Measurements from ENCODE around the gene KCNJ12.
"Not testable (repeated sequence)": the region's sequence is repeated elsewhere in the genome, so short reads cannot be mapped to it uniquely, and the experiment has no call there.

The KCNJ12 gene

GRCh38 chr17:21349358-21350050 lies 26.7 kb upstream of the KCNJ12 start:
- DNase-seq: not testable (repeated sequence)

- DNase-seq: not testable (repeated sequence)
Observed at GRCh38 chr17:21350495-21350894, 25.7 kb upstream of the KCNJ12 start.

- no peak for DNase-seq
Observed at GRCh38 chr17:21351366-21352065, 24.6 kb upstream of the KCNJ12 start.

- no peak for DNase-seq
Observed at GRCh38 chr17:21352221-21352980, 23.8 kb upstream of the KCNJ12 start.

GRCh38 chr17:21352981-21353265 lies 23.2 kb upstream of the KCNJ12 start:
- DNase-seq: no peak

- no peak for DNase-seq
Observed at GRCh38 chr17:21353326-21354010, 22.7 kb upstream of the KCNJ12 start.

GRCh38 chr17:21354796-21355385 lies 21.3 kb upstream of the KCNJ12 start:
- no peak for DNase-seq

- DNase-seq: no peak
Observed at GRCh38 chr17:21355586-21355985, 20.6 kb upstream of the KCNJ12 start.

- no peak for DNase-seq
Observed at GRCh38 chr17:21356537-21357127, 19.5 kb upstream of the KCNJ12 start.

GRCh38 chr17:21357281-21357680 lies 18.9 kb upstream of the KCNJ12 start:
- no peak for DNase-seq

GRCh38 chr17:21357696-21358656 lies 18.2 kb upstream of the KCNJ12 start:
- no peak for DNase-seq

GRCh38 chr17:21358682-21359482 lies 17.3 kb upstream of the KCNJ12 start:
- DNase-seq: peak; percentile 34

GRCh38 chr17:21359483-21359840 lies 16.7 kb upstream of the KCNJ12 start:
- no peak for DNase-seq

GRCh38 chr17:21360048-21360447 lies 16.1 kb upstream of the KCNJ12 start:
- DNase-seq: no peak

GRCh38 chr17:21361020-21361809 lies 14.9 kb upstream of the KCNJ12 start:
- DNase-seq: no peak

GRCh38 chr17:21362331-21362931 lies 13.7 kb upstream of the KCNJ12 start:
- DNase-seq: no peak

GRCh38 chr17:21363776-21364642 lies 12.1 kb upstream of the KCNJ12 start:
- no peak for DNase-seq

- DNase-seq: no peak
Observed at GRCh38 chr17:21365016-21365415, 11.1 kb upstream of the KCNJ12 start.

Data from EL (cell line).